GM19043 (cell line): Measurements from ENCODE around the gene KPNA3.

Experiments used
- ATAC-seq: cut with Tn5 transposase; IDR thresholded peaks from one replicate; pipeline ENCODE4 v1.9.1; 2021; ENCODE audit warnings: low read depth; ENCODE audit not compliant: unreplicated experiment

The KPNA3 gene

DNA sequence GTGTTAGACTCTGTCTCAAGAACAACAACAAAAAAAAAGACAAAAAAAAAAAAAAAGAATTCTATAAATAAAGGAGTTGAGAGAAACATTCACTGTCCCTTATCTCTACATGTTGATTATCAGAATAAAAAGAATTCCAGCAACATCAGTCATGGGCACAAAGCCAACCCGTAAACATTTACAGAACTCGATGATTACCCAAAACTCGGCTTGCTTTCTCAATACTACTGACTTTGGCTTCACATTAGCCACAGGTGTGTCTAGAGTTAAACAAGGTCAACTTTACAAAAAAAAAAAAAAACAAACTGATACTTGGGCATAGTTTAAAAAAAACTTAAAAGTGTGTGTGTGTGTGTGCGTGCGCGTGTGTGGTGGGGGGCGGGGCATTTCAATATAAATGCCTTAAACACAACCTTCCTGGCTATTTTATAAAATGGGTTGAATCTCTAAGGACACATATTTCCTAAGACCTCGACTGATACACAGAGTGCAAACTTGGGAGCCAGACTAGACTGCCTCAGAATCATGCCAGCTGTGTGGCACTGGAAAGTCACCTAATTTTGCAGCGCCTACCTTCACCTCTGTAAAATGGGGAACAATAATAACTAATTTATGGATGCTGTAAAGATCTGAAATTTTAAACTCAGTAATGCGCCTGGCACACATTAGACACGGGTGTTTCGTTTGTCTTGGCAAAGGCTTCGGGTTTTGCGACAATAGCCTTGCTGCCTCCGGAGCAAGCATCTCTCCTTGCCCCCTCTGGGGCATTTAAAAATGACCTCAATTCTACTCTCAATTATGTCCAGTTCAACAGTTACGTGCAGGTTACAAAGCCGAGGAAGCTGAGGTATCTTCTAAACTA, 102.1 kb downstream of the KPNA3 start:
- peak; percentile 13 for ATAC-seq

- ATAC-seq: peak; percentile 47
Observed at GRCh38 chr13:49683489-49683888, 109.0 kb downstream of the KPNA3 start.

GRCh38 chr13:49681842-49682435, 110.5 kb downstream of the KPNA3 start:
- no peak for ATAC-seq

GRCh38 chr13:49679246-49679645, 113.2 kb downstream of the KPNA3 start:
- no peak for ATAC-seq

DNA sequence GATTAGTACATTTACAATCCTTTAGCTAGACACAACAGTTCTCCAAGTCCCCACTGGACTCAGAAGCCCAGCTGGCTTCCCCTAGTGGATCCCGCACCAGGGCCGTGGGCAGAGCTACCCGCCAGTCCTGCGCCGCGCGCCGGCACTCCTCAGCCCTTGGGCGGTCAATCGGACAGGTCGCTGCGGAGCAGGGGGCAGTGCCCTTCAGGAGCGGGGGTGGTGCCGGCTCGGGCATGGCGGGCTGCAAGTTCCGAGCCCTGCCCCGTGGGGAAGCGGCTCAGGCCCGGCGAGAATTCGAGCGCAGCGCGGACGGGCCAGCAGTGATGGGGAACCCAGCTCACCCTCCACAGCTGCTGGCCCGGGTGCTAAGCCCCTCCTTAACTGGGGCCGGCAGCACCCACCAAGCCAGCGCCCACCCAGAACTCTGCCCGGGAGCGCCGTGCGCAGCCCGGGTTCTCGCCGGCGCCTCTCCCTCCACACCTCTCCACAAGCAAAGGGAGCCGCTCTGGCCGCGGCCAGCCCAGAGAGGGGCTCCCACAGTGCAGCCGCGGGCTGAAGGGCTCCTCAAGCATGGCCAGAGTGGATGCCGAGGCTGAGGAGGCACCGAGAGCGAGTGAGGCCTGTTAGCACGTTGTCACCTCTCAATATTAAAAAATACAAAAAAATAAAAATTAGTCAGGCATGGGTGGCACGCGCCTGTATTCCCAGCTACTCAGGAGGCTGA, 114.1 kb downstream of the KPNA3 start:
- ATAC-seq: no peak

GRCh38 chr13:49676581-49677298, 115.7 kb downstream of the KPNA3 start:
- ATAC-seq: no peak

- ATAC-seq: no peak
Observed at GRCh38 chr13:49670828-49671227, 121.7 kb downstream of the KPNA3 start.

DNA sequence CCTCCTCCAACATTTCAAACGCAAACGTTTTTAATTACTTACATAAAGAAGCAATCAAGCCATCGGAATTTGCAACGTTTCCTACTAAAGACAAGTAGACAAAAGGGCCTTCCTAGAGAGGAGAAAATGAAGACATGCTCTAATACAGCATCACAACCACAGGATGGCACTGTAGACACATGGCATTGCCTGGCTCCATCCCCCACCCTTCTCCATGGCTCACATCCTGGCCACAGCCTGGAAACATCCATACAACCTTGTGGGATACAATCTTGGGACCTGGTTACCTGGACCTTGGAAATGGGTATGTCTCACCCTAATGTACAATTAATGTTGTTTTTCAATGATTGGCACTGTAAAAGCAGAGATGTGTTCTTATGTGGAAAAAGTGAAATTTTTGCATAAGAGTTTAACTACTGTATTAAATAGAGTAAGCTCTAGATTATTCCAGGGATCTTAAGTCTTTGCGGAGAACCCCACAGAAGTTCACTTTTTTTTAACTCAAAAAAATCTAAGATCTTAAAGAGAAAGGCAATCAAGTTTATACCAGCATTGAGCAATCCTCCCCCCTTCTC, 122.7 kb downstream of the KPNA3 start:
- ATAC-seq: no peak

DNA sequence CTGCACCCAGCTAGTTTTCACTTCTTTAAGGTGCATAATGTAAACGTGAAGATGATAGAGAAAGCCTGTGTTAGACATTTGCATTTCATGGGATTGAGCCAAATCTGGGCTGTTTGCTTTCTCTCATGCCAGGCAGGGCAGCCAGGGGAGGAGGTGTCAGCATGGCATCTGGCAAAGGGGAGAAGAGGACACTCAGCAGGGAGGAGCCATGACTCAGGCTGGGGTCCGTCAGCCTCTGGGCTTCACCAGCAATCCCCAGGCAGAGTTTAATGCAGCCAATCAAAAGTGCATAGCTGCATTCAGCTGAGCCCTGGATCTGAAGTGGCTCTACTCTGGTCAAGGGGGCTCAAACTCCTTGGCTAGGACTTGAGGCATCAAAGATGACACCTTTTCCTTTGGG, 124.7 kb downstream of the KPNA3 start:
- ATAC-seq: no peak

- no peak for ATAC-seq
Observed at GRCh38 chr13:49664606-49665005, 127.9 kb downstream of the KPNA3 start.

DNA sequence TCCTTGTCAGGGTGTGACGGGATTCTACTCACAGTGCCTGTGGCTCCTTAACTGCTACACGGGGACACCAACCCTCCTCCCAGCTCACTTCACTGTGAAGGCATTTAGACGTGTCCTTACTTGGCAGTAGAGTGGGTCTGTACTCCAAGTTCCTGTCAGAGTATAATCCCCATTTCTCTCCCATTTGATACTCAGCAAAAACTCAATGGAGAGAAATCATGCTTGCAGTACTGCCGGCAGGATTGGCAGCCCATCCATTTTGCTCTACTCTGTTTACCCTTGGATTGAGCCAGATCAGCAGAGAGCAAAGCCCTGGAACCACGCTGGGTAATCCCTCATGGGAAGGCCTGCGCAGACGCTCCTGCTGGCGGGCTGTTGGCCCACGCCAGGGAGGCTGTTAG, 135.2 kb downstream of the KPNA3 start:
- ATAC-seq: no peak

DNA sequence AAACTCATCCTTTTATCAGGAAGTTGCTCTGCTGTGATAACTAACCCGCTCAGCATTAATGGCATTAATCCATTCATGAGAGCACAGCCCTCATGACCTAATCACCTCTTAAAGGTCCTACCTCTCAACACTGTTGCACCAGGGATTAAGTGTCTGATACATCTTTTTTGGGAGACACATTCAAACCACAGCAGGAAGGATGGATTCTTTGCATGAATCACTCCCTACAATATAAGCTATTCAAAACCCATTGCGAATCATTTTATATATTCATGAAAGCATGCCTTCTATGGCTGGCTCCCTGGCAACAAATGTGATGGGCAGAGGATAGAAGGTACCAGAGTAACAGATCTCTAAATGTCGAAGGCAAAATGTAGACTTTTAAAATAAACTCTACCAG, 136.6 kb downstream of the KPNA3 start:
- ATAC-seq: no peak

DNA sequence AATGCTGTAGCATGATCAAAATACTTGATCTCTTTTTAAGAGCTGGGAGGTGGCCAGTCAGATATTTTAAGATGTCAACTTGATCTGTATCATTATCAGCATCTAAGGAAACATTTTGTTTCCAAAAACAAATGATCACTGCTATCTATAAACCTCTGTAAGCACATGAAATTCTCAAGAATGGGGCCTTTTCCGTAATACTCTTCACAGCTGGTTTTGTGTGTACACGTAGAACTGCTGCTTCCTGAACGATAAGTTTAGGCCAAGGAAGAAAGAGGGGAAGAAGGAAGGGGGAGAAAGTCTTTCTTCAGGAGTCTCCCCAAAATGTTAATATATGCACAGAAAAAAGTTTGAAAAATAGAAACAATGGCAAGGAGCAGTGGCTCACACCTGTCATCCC, 138.5 kb downstream of the KPNA3 start:
- no peak for ATAC-seq

GRCh38 chr13:49653478-49653877, 139.0 kb downstream of the KPNA3 start:
- ATAC-seq: no peak

DNA sequence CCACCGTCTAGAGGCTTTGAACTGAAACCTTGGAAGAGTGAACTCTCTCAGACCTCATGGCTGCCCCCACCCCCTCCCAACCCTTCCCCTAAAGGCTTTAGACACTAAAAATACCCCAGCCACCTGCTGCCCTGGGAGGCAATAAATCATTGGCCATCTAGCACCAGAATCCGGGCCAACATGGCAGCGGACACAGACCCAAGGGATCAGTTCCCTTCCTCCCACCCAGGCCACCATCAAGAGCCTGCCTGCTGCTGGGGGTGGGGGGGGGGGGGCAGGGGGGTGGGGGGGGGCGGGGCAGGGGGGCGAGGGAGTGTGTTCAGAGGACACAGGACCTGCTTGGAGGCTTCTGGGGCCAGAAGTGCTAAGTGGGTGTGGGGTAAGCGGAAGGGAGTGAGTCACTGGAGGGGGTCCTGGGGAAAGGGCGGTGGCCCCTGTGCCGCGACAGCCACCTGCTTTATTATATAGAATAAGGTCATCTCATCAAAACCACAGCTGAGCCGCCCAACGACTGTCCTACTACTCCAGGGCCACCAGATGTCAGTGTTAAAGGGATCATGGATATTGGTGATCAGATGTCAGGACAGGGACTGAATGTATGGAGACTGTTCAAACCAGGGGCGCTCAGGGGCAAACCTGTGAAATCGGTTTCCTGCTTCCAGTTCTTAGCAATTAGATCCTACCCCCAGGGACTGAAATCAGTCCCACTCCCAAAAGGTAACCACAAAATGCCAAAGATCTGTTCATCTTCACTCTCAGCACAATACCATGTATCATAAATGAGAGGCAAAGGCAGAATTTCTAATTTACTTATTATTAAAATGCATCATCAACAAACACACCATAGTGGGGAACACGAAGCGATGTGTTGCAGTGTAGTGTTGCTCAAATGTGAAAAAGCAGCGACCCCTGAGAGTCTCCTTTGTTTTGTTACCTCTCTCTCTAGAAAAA, 139.9 kb downstream of the KPNA3 start:
- no peak for ATAC-seq

DNA sequence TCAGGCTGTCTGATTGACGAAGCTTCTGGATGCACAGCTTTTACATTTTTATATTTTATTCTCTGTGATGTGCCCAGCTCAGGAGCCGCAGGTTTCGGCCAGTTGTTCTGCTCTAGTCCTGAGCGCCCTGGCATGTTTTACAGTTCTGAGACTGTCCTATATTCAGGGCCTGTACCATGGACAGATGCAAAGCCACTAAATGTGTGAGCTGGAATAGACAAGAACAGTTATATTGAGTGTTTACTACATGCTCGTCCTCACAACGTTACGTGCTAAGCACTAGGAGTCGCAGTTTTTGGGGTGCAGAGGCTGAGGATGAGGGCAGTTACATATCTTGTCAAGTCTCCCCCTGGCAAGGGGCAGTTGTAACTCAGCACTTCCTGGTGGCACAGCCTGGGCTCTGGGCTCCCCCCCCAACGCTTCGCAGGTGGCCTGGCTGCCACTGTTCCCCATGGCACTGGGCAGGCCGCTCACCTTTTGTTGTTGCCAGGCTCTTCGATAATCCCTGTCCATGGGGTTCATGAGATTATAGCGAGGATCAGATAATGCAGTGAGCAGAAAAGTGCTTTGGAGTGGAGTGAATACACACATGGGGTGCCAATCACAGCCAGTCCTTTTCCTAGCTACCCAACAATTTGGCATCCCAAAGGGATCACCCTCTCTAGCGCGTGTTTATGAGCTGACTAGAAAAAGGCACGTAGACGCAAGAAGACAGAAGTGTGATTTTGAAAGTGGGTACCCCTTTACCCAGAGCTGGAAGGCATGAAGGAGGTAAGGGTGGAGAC, 140.7 kb downstream of the KPNA3 start:
- no peak for ATAC-seq

DNA sequence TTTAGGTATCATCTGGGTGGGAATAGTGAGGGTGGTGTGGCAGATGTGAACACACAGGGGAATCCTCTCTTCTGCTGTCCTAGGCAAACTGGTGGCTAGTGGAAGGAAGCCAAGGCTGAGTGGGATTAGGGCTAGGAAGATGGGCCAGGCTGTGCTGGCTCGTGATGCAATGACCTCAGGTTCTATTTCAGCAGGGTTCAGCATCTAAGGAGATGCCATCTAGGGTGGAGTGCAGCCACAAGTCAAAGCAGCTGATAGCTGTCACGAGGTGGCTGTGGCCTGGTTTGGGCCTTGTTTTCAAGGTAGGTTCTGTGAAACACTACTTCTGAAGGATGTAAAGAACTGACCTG, 142.5 kb downstream of the KPNA3 start:
- ATAC-seq: no peak
